ENCODE measurements around the gene HTR2B. TPM values are rescaled to one million over a fixed set of nuclear protein-coding genes. Genes with fewer than 3 reads are reported as not detected.
A peak's percentile ranks its signal among the peaks of the same experiment; 100 is the strongest.
"Not testable (repeated sequence)": the region's sequence is repeated elsewhere in the genome, so short reads cannot be mapped to it uniquely, and the experiment has no call there.

The HTR2B gene
- total and polyA plus RNA-seq, 2 donors (not counting 1 experiment from before 2014, with no cell fraction given) = 12.6 to 92.5 TPM

DNA sequence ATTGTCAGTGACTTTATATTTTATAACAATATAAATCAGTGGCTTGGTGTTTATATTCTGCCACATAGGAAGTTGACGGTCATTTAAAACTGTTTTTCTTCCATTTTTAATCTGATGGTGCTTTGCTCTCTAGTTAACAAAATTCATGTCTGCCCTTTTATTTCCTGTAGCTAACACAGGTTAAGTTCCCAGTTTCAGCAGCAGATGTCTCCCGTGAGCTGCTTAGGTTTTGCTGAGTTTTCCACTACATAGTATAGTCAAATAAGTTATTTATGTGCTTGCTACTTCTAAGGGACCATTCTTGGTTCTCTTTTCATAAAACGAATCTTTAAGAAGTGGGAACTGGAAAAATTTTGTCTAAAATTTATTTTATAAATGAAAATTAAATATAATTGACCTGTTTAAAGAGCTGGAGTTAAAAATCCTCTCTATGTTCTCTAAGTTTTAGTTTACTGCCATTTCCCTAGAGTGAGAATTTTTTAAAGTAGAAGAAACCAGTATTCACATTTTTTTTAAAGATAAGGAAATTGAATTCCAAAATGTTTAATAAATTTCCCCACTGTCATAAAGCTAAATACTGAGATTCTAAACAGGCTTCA lies 20.6 kb downstream of the HTR2B start:
- Histone ChIP-seq H3K4me1 (ENCODE audit: control insufficient read depth, extremely low read depth, insufficient read depth, low read length) (peaks cover 8% of the 10 kb centered on the region), H2AFZ (ENCODE audit: low read length) (no peak overlapping the region), H3K4me3 (replicated peaks in 1 of 4; ENCODE audit: control extremely low read depth in 1 of 4, insufficient read depth in 1 of 4, low read depth in 3 of 4, low read length in 4 of 4) (no peak overlapping the region), H3K79me2 (ENCODE audit: control insufficient read depth, insufficient read depth, low read length) (peaks cover 4% of the 10 kb centered on the region), H3K36me3 (ENCODE audit: control insufficient read depth, insufficient read depth, low read length) (peaks cover 3% of the 10 kb centered on the region), H3K9ac (ENCODE audit: insufficient read depth, low read length) (no peak overlapping the region), H4K20me1 (ENCODE audit: control insufficient read depth, extremely low read depth, insufficient read depth, low read length) (no peaks in the 10 kb centered on the region), H3K9me3 (ENCODE audit: control insufficient read depth, insufficient read depth, low read depth, low read length) (no peaks in the 10 kb centered on the region), H3K27me3 (ENCODE audit: control insufficient read depth, insufficient read depth, low read length) (no peaks in the 10 kb centered on the region), H3K4me2 (ENCODE audit: extremely low read depth, insufficient read depth, low read length) (no peak overlapping the region), H3K27ac (ENCODE audit: insufficient read depth, low read length) (peak overlapping the region; percentile 6)
- peak; percentile 48 to 85 for DNase-seq (ENCODE audit: low read depth in 2 of 2)
- no peak for TF ChIP-seq EZH2 (IDR thresholded peaks at IDR 0.05; ENCODE audit: low read length, missing control alignments)
- TF ChIP-seq, protein P1, sequence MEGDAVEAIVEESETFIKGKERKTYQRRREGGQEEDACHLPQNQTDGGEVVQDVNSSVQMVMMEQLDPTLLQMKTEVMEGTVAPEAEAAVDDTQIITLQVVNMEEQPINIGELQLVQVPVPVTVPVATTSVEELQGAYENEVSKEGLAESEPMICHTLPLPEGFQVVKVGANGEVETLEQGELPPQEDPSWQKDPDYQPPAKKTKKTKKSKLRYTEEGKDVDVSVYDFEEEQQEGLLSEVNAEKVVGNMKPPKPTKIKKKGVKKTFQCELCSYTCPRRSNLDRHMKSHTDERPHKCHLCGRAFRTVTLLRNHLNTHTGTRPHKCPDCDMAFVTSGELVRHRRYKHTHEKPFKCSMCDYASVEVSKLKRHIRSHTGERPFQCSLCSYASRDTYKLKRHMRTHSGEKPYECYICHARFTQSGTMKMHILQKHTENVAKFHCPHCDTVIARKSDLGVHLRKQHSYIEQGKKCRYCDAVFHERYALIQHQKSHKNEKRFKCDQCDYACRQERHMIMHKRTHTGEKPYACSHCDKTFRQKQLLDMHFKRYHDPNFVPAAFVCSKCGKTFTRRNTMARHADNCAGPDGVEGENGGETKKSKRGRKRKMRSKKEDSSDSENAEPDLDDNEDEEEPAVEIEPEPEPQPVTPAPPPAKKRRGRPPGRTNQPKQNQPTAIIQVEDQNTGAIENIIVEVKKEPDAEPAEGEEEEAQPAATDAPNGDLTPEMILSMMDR (conservative IDR thresholded peaks at IDR 0.05 in 1 of 2, IDR thresholded peaks at IDR 0.05 in 1 of 2; ENCODE audit: low read depth in 1 of 2, low read length in 2 of 2) = peak; percentile 90 to 91

DNA sequence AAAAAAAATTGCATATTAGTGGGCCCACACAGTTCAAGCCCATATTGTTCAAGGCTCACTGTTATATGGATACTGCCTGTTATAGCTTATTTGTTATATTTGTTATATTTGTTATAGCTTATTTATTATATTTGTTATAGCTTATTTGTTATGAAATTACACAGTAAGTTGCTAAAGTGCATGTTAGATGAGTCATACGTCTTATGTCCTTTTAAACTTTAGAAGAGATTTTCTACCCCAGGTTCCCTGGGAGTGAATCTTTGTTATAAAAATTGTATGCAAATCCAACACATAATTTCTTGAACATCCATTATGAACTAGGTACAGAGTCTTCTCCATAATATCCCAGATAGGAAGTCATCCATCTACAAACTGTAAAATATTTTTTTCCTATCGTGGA lies 22.1 kb downstream of the HTR2B start:
- peak in 1 of 2 donors; percentile 41 for DNase-seq (ENCODE audit: low read depth in 2 of 2)
- TF ChIP-seq, protein P1 (conservative IDR thresholded peaks at IDR 0.05 in 1 of 2, IDR thresholded peaks at IDR 0.05 in 1 of 2; ENCODE audit: low read depth in 1 of 2, low read length in 2 of 2) = no peak
- TF ChIP-seq EZH2 (IDR thresholded peaks at IDR 0.05; ENCODE audit: low read length, missing control alignments) = no peak

GRCh38 chr2:231100990-231101389 lies 23.9 kb downstream of the HTR2B start:
- Histone ChIP-seq H3K9ac (ENCODE audit: insufficient read depth, low read length) (no peak overlapping the region), H3K27me3 (ENCODE audit: control insufficient read depth, insufficient read depth, low read length) (no peaks in the 10 kb centered on the region), H3K4me1 (ENCODE audit: control insufficient read depth, extremely low read depth, insufficient read depth, low read length) (peaks cover 8% of the 10 kb centered on the region), H3K36me3 (ENCODE audit: control insufficient read depth, insufficient read depth, low read length) (peaks cover 3% of the 10 kb centered on the region), H4K20me1 (ENCODE audit: control insufficient read depth, extremely low read depth, insufficient read depth, low read length) (no peaks in the 10 kb centered on the region), H3K79me2 (ENCODE audit: control insufficient read depth, insufficient read depth, low read length) (peaks cover 4% of the 10 kb centered on the region), H2AFZ (ENCODE audit: low read length) (no peak overlapping the region), H3K4me3 (replicated peaks in 1 of 4; ENCODE audit: control extremely low read depth in 1 of 4, insufficient read depth in 1 of 4, low read depth in 3 of 4, low read length in 4 of 4) (no peak overlapping the region), H3K4me2 (ENCODE audit: extremely low read depth, insufficient read depth, low read length) (no peak overlapping the region), H3K27ac (ENCODE audit: insufficient read depth, low read length) (no peak overlapping the region), H3K9me3 (ENCODE audit: control insufficient read depth, insufficient read depth, low read depth, low read length) (no peaks in the 10 kb centered on the region)
- TF ChIP-seq, protein P1 (conservative IDR thresholded peaks at IDR 0.05 in 1 of 2, IDR thresholded peaks at IDR 0.05 in 1 of 2; ENCODE audit: low read depth in 1 of 2, low read length in 2 of 2) = no peak
- no peak for TF ChIP-seq EZH2 (IDR thresholded peaks at IDR 0.05; ENCODE audit: low read length, missing control alignments)
- DNase-seq (ENCODE audit: low read depth in 2 of 2) = no peak

More for the DNA sequence above, 22.1 kb downstream of the HTR2B start:
- H3K4me2 ChIP-seq (ENCODE audit: extremely low read depth, insufficient read depth, low read length) = no peak overlapping the region
- no peak overlapping the region for H2AFZ ChIP-seq (ENCODE audit: low read length)
- H3K36me3 ChIP-seq (ENCODE audit: control insufficient read depth, insufficient read depth, low read length) = peaks cover 3% of the 10 kb centered on the region
- peaks cover 8% of the 10 kb centered on the region for H3K4me1 ChIP-seq (ENCODE audit: control insufficient read depth, extremely low read depth, insufficient read depth, low read length)
- H3K27ac ChIP-seq (ENCODE audit: insufficient read depth, low read length) = no peak overlapping the region
- H3K9ac ChIP-seq (ENCODE audit: insufficient read depth, low read length) = no peak overlapping the region
- no peak overlapping the region for H3K4me3 ChIP-seq (replicated peaks in 1 of 4; ENCODE audit: control extremely low read depth in 1 of 4, insufficient read depth in 1 of 4, low read depth in 3 of 4, low read length in 4 of 4)
- H4K20me1 ChIP-seq (ENCODE audit: control insufficient read depth, extremely low read depth, insufficient read depth, low read length) = no peaks in the 10 kb centered on the region
- no peaks in the 10 kb centered on the region for H3K27me3 ChIP-seq (ENCODE audit: control insufficient read depth, insufficient read depth, low read length)
- no peaks in the 10 kb centered on the region for H3K9me3 ChIP-seq (ENCODE audit: control insufficient read depth, insufficient read depth, low read depth, low read length)
- H3K79me2 ChIP-seq (ENCODE audit: control insufficient read depth, insufficient read depth, low read length) = peaks cover 4% of the 10 kb centered on the region

DNA sequence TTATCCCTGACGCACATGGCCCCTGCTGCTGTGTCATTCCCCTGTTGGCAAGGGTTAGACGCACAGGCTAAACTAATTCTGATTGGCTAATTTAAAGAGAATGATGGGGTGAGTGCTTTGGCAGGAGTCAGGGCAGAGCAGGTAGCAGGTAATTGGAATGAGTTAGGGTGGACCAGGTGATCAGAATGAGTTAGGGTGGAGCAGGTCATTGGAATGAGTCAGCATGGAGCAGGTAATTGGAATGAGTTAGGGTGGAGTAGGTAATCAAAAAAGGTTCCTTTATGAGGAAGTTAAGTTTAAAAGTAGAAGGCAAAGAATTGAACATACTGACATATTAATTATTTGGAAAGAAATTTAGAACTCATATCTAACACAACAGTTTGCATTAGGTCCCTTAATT lies 24.5 kb downstream of the HTR2B start:
- H3K4me3 ChIP-seq (replicated peaks in 1 of 4; ENCODE audit: control extremely low read depth in 1 of 4, insufficient read depth in 1 of 4, low read depth in 3 of 4, low read length in 4 of 4); H2AFZ ChIP-seq (ENCODE audit: low read length); H3K27ac ChIP-seq (ENCODE audit: insufficient read depth, low read length); H3K79me2 ChIP-seq (ENCODE audit: control insufficient read depth, insufficient read depth, low read length); H3K4me1 ChIP-seq (ENCODE audit: control insufficient read depth, extremely low read depth, insufficient read depth, low read length); H3K27me3 ChIP-seq (ENCODE audit: control insufficient read depth, insufficient read depth, low read length); DNase-seq (ENCODE audit: low read depth in 2 of 2); H4K20me1 ChIP-seq (ENCODE audit: control insufficient read depth, extremely low read depth, insufficient read depth, low read length); H3K36me3 ChIP-seq (ENCODE audit: control insufficient read depth, insufficient read depth, low read length); H3K4me2 ChIP-seq (ENCODE audit: extremely low read depth, insufficient read depth, low read length); H3K9ac ChIP-seq (ENCODE audit: insufficient read depth, low read length); H3K9me3 ChIP-seq (ENCODE audit: control insufficient read depth, insufficient read depth, low read depth, low read length): not testable (repeated sequence)

Measured in fibroblast of lung (primary cell).